Endodermal cell (in vitro differentiated cells): ENCODE measurements around the gene VAT1. TPM values are rescaled to one million over a fixed set of nuclear protein-coding genes. Genes with fewer than 3 reads are reported as not detected.

Experiments used
- DNase-seq: peaks from one replicate; pipeline ENCODE4 v3.0.0-alpha.2; 2017
- H3K27ac ChIP-seq: 2 replicates; pipeline ENCODE4 v1.5.1; 2013; ENCODE audit warnings: mild to moderate bottlenecking, low read depth, low read length, moderate library complexity
- H3K27me3 ChIP-seq: 2 replicates; pipeline ENCODE4 v1.6.1; 2013; ENCODE audit warnings: mild to moderate bottlenecking, low read length, moderate library complexity; ENCODE audit not compliant: insufficient read depth, control insufficient read depth, poor library complexity, severe bottlenecking
- H3K36me3 ChIP-seq: 2 replicates; pipeline ENCODE4 v1.7.0; 2013; ENCODE audit warnings: mild to moderate bottlenecking, low read length, moderate library complexity; ENCODE audit not compliant: control insufficient read depth, insufficient read depth
- H3K4me1 ChIP-seq: one replicate; pipeline ENCODE4 v1.7.0; 2013; ENCODE audit warnings: low read length; ENCODE audit not compliant: control insufficient read depth, insufficient read depth
- H3K4me3 ChIP-seq: 2 replicates; pipeline ENCODE4 v1.5.1; 2013; ENCODE audit warnings: mild to moderate bottlenecking, low read length, moderate library complexity
- H3K9ac ChIP-seq: 2 replicates; pipeline ENCODE4 v1.6.1; 2013; ENCODE audit warnings: mild to moderate bottlenecking, low read length, moderate library complexity; ENCODE audit not compliant: poor library complexity, severe bottlenecking; ENCODE audit errors: extremely low read depth
- H3K9me3 ChIP-seq: 2 replicates; pipeline ENCODE4 v1.6.1; 2013; ENCODE audit warnings: mild to moderate bottlenecking, low read length, moderate library complexity; ENCODE audit not compliant: control insufficient read depth
- H3K27ac Mint-ChIP-seq: 2 replicates; pipeline ENCODE4 v1.8.0; 2020; ENCODE audit warnings: mixed read lengths
- H3K27me3 Mint-ChIP-seq: 2 replicates; pipeline ENCODE4 v1.8.0; 2021; ENCODE audit warnings: mild to moderate bottlenecking, mixed read lengths; ENCODE audit not compliant: insufficient read depth
- H3K36me3 Mint-ChIP-seq: 2 replicates; pipeline ENCODE4 v1.8.0; 2020; ENCODE audit warnings: low read depth, mixed read lengths
- H3K4me1 Mint-ChIP-seq: 2 replicates; pipeline ENCODE4 v1.8.0; 2020; ENCODE audit warnings: mixed read lengths
- H3K4me3 Mint-ChIP-seq: 2 replicates; pipeline ENCODE4 v1.8.0; 2020; ENCODE audit warnings: mild to moderate bottlenecking, moderate library complexity, mixed read lengths
- H3K9me3 Mint-ChIP-seq: 2 replicates; pipeline ENCODE4 v1.8.0; 2020; ENCODE audit warnings: mild to moderate bottlenecking, mixed read lengths
- CTCF ChIP-seq: fragments of 200-600 bp; sonication (generic); conservative IDR thresholded peaks from 2 replicates; pipeline ENCODE4 v1.5.0; 2021; ENCODE audit warnings: antibody characterized with exemption, mild to moderate bottlenecking
- WGBS, 2 experiments: methylation state at CpG; one replicate each; pipeline versions ENCODE4 v1.1.5 to v1.1.7; 2013; ENCODE audit warnings: missing lambda C conversion rate in 2 of 2, mixed read lengths in 1 of 2; ENCODE audit not compliant: insufficient coverage in 1 of 2, insufficient read length in 1 of 2; 5-methylcytosine and 5-hydroxymethylcytosine counted together
- total RNA-seq, 2 donors: library from RNA; stranded (reverse); fragmentation: NEBNext Ultra II Directional in 1 of 2; extraction: Animal tissue kit (Norgen Biotek cat#: 25700) in 1 of 2; gene quantifications; 2 replicates in 1 of 2; 3 replicates in 1 of 2; pipeline ENCODE4 v1.2.1, GENCODE V29; 2021

Gene VAT1
- total RNA-seq, 2 donors from 2014 or later, result 306 to 402 TPM

DNA sequence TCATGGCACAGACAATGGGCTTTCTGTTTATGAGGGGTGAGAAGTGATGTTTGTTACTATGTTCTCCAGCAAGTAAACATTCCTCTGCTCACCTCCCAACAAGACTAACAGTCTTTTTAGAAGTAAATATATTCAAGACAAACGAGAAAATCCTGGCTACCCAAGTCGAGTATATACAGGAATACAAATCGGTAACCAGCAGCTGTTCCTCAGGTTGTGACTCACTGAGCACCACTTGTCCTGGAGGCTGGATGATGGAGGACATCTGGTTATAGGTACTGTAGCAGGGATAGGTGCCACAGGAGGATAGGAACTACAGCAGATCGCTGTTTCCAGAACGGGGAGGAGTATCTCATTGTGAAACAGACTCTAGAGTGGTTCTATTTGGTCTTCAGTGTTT is 29.3 kb downstream of the VAT1 start:
- Histone ChIP-seq H3K27me3 (no peaks in the 10 kb centered on the region), H3K9ac (no peak overlapping the region), H3K4me3 (no peak overlapping the region), H3K27ac (no peak overlapping the region), H3K4me1 (peaks cover 7% of the 10 kb centered on the region), H3K36me3 (peaks cover 70% of the 10 kb centered on the region), H3K9me3 (no peaks in the 10 kb centered on the region)
- Mint-ChIP-seq H3K9me3 (no peaks in the 10 kb centered on the region), H3K27me3 (no peaks in the 10 kb centered on the region), H3K36me3 (peaks cover 55% of the 10 kb centered on the region), H3K27ac (no peak overlapping the region), H3K4me3 (no peak overlapping the region), H3K4me1 (peaks cover 10% of the 10 kb centered on the region)
- 92 to 97% methylated on average over 5 of the region's 5 CpGs for WGBS, 2 experiments
- no peak for TF ChIP-seq CTCF
- DNase-seq, result no peak

DNA sequence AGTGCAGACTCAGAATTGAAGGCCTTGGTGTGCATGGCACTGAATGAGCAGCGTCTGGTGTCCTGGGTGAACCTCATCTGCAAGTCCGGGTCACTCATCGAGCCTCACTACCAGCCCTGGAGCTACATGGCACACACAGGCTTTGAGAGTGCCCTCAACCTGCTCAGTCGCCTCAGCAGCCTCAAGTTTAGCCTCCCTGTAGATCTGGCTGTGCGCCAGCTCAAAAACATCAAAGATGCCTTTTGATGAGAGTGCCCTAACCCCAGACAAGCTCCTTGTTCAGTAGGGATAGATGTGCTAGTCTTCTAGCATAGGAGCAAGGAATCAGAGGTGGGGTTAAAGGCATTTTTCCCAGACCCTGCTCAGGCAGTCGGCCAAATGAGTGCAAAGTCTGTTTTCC is 30.7 kb downstream of the VAT1 start:
- Histone ChIP-seq H3K9me3 (no peaks in the 10 kb centered on the region), H3K36me3 (peaks cover 83% of the 10 kb centered on the region), H3K4me3 (no peak overlapping the region), H3K9ac (no peak overlapping the region), H3K27me3 (no peaks in the 10 kb centered on the region), H3K27ac (no peak overlapping the region), H3K4me1 (no peaks in the 10 kb centered on the region)
- Mint-ChIP-seq H3K27me3 (no peaks in the 10 kb centered on the region), H3K36me3 (peaks cover 67% of the 10 kb centered on the region), H3K27ac (no peak overlapping the region), H3K4me1 (no peaks in the 10 kb centered on the region), H3K4me3 (no peak overlapping the region), H3K9me3 (no peaks in the 10 kb centered on the region)
- 95 to 96% methylated on average over 6 of the region's 6 CpGs for WGBS, 2 experiments
- DNase-seq, result no peak
- no peak for TF ChIP-seq CTCF

DNA sequence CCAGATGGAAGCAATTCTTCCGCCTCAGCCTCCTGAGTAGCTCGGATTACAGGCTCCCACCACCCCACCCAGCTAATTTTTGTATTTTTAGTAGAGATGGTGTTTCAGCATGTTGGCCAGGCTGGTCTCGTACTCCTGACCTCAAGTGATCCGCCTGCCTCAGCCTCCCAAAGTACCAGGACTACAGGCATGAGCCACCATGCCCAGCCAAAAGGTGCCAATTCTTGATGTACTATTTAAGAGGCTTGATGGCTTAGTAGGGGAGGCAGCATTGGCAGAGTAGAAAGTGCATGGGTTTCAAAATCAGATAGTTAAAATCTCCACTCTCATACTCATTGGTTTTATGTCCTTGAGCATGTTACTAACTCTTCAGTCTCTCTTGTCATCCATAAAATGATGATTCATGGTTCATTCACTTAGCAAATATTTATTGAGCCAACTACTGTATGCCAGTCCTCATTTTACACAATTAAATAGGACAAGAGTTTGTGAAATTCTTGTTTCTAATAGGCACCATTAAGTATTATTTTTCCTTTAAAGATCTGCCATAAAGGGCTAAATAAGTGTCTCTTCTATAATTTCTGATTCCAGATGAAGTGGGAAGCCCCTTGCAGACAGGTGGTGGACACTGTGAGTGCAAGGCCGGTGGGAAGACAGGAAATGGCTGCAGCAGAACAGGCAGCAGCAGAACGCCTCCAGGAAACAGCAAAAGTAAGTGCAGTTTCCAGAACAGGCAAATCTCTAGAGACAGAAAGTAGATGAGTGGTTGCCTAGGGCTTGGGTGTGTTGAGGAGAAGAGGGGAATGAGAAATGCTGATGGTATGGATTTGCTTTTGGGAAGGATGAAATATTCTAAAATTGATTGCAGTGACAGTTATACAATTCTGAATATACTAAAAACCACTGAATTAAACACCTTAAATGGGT is 32.2 kb downstream of the VAT1 start:
- Histone ChIP-seq H3K36me3 (peaks cover 94% of the 10 kb centered on the region), H3K27ac (no peak overlapping the region), H3K27me3 (no peaks in the 10 kb centered on the region), H3K4me1 (no peaks in the 10 kb centered on the region), H3K9me3 (no peaks in the 10 kb centered on the region), H3K9ac (no peak overlapping the region), H3K4me3 (no peak overlapping the region)
- Mint-ChIP-seq H3K36me3 (peaks cover 80% of the 10 kb centered on the region), H3K27me3 (no peaks in the 10 kb centered on the region), H3K4me1 (no peaks in the 10 kb centered on the region), H3K4me3 (no peak overlapping the region), H3K27ac (no peak overlapping the region), H3K9me3 (no peaks in the 10 kb centered on the region)
- no peak for TF ChIP-seq CTCF
- no peak for DNase-seq
- 91 to 93% methylated on average over 3 to 6 of the region's 6 CpGs for WGBS, 2 experiments
